ENCODE measurements around the gene TRANK1.
A peak's percentile ranks its signal among the peaks of the same experiment; 100 is the strongest.

Gene TRANK1

GRCh38 chr3:36833160-36833814, 111.6 kb downstream of the TRANK1 start:
- no peak for DNase-seq

- DNase-seq, result no peak
Measured at GRCh38 chr3:36832406-36832805, 112.4 kb downstream of the TRANK1 start.

DNA sequence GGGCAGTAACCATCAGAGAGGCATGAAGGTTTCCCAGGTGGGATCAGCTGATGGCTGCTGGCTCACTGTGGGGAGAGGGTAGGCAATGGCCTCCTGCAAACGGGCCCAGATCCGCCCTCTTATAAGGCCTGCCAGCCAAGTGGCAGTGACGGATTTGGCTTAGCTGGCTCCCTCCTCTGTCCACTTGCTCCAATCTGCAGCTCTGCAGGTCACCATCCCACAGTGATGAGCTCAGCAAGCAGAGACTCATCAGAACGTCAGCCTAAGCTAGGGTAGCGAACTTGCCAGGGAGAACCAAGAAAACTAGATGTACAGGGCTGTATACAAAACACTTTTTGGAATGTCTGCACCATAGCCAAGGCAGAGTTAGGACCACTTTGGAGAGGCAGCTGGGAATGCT, 117.7 kb downstream of the TRANK1 start:
- DNase-seq, result no peak

- DNase-seq, result no peak
Measured at GRCh38 chr3:36826240-36826639, 118.6 kb downstream of the TRANK1 start.

DNA sequence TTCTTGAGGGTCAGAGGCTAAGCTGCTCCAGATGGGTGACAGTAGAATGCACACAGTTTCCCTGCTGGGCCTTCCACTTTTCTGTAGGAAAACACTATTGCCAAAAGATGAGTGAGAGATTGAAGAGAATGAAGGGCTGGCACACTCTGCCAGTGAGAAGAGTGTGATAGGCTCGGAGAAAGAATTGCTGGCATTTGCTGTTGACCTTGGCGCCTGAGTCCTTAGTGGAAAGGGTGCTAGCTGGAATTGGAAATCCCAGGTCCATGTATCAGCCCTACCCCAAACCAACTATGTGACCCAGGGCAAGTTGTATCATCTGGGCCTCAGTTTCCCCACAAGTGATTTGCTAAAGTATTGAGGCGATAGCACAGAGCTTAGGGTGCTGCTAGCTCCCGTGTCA, 120.4 kb downstream of the TRANK1 start:
- no peak for DNase-seq

GRCh38 chr3:36823806-36824205, 121.0 kb downstream of the TRANK1 start:
- no peak for DNase-seq

DNA sequence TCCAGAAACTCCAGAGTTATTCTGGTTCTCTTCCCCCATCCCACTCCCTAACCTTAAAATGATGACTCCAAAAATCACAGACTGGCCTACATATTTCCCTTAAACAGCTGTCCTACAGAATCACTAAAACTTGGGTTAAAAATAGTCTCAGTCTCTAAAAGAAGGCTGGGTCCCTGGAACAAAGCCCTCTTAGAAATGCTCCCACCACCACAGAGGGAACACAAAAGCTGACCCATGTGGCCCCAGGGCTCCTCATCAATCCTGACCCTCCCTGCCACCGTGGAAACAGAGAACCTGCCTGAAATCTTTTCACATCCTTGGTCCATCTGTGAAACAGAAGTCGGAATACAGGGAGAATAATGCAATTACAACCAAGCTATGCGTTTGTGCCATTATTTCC, 124.8 kb downstream of the TRANK1 start:
- DNase-seq, result no peak

- no peak for DNase-seq
Measured at GRCh38 chr3:36817806-36818533, 126.9 kb downstream of the TRANK1 start.

DNA sequence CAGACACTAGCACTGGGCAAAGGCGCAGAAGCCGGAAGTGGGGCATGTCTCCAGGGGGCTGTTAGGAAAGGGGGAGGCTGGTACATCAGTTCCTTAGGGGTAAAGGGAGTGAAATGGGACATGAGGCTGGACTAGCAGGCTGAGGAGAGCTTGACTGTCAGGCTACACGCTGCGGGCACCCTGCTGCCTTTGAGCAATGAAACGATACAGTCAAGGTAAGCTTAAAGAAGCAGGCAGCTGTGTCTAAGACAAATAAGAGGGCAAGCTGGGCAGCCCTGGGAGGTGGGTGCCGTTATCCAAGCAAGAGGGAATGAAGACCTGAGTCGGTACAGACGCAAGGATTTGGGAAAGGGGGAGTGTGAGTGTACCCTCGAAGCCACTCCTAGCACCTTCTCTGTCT, 129.5 kb downstream of the TRANK1 start:
- DNase-seq, result no peak

DNA sequence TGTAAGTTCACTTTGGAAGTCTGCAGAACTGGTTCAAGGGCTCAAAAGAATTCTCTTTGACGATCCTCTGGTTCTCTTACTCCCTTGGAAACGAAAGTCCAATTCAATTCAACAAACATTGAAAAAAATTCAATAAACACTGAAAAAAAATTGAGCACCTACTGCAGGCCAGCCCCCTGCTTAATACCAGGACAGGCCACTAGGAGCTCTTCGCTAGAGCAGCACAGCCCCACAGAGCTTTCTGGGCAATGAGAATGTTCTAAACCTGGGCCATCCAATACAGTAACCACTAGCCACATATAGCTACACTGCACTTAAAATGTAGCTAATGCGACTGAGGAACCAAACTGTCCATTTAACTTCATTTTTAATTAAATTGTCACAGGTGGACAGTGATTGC, 130.1 kb downstream of the TRANK1 start:
- no peak for DNase-seq

DNA sequence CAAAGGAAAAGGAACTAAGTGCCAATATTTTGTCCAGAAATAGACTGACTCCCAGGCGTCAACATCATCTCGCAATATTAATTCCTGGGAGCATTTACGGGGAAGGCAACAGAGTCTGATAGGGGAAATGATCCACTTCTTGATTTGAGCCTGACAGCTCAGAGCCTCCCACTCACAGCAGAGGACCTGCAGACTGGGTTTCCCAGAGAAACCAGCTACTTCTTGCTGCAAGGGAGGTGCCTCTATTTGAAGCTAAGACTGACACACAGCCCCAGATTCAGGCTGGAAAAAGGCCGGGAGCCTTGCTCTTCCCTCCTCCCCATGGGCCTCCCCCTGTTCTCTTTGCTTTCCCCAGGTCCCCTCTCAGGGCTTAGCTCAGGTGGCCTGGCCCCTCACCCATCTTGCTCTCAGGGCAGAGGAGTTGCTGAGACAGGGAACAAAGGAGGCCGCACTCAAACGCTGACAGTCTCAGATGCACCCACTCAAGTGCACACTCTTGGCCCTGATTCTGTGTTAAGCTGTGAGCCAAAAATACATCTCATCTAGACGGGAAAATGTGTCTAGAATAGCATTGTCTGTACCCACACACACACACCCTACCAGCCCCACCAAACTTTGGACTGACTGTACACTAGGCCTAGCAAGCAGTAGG, 130.7 kb downstream of the TRANK1 start:
- DNase-seq, result peak; percentile 25

DNA sequence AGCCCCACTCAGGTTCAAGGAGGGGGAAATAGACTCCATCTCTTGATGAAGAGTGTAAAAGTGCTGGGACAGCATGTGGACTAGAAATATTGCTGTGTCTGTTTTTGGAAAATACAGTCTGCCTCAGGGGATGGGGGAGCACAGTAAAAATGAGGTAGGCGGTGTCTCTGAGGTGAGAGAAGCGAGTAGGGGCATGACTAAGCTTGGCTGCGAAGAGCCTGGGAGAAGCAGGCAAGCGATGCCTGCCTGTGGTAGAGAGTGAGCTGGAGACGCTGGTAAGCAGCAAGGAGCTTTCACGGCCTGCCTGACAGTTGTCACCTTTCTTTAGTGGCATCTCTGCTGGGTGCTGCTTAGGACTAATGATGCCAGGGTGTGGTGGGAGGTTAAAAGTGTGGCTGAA, 131.5 kb downstream of the TRANK1 start:
- DNase-seq, result no peak

DNA sequence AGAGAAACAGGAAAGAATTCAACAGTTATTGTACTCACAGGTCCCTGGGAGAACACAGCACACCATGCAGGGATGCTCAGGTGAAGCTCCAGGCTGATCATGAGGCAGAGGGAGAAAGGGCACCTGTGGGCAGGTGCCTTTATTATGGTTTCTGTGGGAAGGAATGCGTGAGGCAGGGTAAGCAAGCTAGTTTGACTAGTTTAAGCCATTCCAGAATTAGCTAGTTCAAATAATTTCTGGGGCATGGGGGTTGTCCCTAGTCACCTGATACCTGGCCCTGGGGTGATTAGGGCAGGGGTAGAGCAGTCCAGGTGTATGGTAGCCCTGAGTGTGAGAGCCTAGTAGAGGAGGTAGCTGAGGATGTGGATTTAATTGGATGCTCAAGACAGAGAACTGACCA, 132.6 kb downstream of the TRANK1 start:
- DNase-seq, result no peak

DNA sequence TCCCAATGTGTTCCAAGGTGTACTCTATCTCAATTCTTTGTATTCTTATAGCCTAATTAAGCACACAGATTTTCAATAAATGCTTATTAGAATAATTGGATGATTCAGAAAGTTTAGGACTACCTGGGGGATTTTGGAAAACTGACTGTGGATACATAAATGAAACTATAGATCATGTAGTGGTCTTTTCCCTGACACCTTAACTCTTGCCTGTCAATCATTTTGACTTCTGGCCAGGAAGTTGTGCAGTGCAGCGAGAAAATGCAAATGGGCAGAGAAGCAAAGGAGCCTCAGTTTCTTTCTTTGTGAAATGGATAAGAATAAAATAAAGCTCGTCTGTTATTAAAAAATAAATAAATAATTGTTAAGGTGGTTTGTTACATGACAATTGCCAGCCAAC, 133.1 kb downstream of the TRANK1 start:
- no peak for DNase-seq

- DNase-seq, result no peak
Measured at GRCh38 chr3:36804295-36805055, 140.4 kb downstream of the TRANK1 start.

- no peak for DNase-seq
Measured at GRCh38 chr3:36803091-36803791, 141.6 kb downstream of the TRANK1 start.

DNA sequence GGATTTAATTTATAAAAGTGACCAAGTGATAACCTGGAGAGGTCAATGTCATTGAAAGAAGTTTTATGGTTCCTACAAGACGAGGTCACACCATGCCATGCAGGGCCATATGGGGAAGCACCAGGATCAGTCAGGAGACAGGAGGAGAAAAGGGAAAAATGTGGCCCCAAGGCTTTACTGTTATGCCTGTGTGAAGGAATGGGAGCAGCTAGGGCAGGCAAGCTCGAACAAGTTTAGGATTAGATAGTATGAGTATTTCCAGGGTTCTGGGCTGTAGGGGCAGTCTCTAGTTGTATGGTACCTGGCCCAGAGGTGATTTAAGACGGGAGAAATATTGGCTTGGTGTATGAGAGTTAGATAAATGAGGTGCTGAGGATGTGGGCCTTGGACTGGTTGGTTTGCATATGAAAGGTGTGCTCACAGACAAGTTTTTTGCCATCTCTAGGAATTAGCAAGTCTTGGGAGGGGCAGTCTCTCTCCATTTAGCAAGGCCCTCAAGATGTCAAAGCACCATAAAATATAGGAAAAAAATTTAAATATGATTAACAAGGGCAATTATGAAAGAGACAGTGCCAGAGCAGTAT, 144.2 kb downstream of the TRANK1 start:
- no peak for DNase-seq

DNA sequence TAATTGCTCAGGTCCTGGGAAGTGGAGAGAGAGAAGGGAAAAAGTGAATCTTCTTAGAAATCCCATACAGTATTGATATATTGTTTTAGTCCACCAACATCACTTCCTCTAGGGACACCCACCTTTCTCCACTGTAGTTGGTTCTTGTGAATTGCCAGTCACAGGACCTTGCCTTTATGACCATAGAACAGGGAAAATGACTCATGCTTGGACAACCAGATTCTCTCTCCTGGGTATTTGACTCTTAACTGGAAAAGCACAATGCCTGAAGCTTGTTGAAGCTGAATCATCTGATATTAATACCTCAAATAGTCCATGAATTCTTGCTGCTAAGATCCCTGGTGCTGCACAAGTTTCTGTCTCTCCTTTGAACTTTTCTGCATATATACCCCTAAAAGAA, 148.0 kb downstream of the TRANK1 start:
- no peak for DNase-seq

DNA sequence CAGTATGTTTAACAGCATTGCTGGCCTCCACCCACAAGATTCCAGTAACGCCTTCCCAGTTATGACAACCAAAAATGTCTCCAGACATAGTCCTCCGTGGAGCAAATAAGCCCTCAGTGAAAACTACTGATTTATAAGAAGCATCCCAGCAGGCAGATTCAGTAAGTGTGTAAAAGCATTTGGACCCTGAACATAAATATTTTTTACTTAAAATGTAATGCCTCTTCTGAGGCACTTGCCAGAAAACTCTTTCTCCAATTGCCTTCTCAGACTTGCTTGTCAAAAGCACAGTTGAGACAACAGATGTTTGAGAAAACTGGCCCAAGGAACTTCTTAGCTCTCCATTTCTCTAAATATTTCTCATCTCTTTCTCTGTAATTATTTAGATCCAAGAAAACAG, 148.7 kb downstream of the TRANK1 start:
- no peak for DNase-seq

DNA sequence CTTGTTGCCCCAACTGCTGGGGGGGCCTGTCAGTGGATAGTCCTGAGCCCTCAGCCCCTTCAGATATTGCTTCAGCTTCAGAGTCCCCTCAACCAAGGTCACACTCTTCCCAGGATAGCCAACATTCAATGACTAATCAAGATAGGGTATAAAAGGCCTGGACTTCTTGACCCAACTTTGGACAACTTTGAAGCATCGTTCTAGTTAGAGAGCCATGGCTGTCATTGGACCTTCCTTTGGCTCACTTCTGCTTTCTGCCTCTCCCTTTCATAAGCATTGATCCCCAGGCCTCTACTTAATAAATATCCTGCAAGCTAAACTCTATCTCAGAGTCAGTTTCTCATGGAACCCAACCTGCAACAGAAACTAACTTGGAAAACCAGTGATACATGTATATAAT, 149.2 kb downstream of the TRANK1 start:
- no peak for DNase-seq

GRCh38 chr3:36792342-36792741, 152.5 kb downstream of the TRANK1 start:
- no peak for DNase-seq

DNA sequence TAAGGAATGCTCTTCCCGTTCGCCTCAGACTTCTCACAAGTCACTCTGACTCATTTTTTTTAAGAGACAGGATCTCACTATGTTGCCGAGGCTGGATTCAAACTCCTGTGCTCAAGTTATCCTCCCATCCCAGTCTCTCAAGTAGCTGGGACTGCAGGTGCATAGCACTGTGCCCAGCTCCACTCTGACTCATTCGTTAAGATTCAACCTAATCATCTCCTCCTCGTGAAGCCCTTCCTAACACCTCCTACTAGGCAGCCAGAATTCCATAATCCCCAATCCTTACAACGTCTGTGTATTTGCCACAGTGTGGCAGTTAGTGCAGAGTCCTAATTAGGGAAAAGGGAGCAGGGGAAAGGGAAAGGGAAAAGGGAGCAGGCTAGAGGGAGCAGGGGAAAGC, 154.1 kb downstream of the TRANK1 start:
- DNase-seq, result no peak
